GM19324 (cell line): ENCODE measurements around the gene PIGT.
"Not testable (repeated sequence)": the region's sequence is repeated elsewhere in the genome, so short reads cannot be mapped to it uniquely, and the experiment has no call there.

ENCODE experiments used
- ATAC-seq: cut with Tn5 transposase; IDR thresholded peaks from one replicate; pipeline ENCODE4 v1.9.1; 2021; ENCODE audit warnings: mild to moderate bottlenecking, moderate library complexity; ENCODE audit not compliant: unreplicated experiment, low FRiP score

Gene PIGT

GRCh38 chr20:45459606-45460005 lies 43.7 kb downstream of the PIGT start:
- no peak for ATAC-seq

GRCh38 chr20:45461225-45461624 lies 45.3 kb downstream of the PIGT start:
- no peak for ATAC-seq

- ATAC-seq = no peak
Measured at GRCh38 chr20:45462711-45463509, 47.0 kb downstream of the PIGT start.

GRCh38 chr20:45463709-45464108 lies 47.8 kb downstream of the PIGT start:
- no peak for ATAC-seq

- ATAC-seq = no peak
Measured at GRCh38 chr20:45465491-45466266, 49.7 kb downstream of the PIGT start.

- ATAC-seq = no peak
Measured at GRCh38 chr20:45467172-45467571, 51.2 kb downstream of the PIGT start.

- ATAC-seq = no peak
Measured at GRCh38 chr20:45467861-45468260, 51.9 kb downstream of the PIGT start.

- ATAC-seq = peak; percentile 20
Measured at GRCh38 chr20:45469336-45470261, 53.7 kb downstream of the PIGT start, which contains the start of gene WFDC2. Gene WFDC2 (plus strand): TSS chr20:45469753. CDS start chr20:45469782, 29 bp downstream.

GRCh38 chr20:45470262-45470931 lies 54.5 kb downstream of the PIGT start:
- ATAC-seq = peak; percentile 63

- no peak for ATAC-seq
Measured at GRCh38 chr20:45470937-45471336, 55.0 kb downstream of the PIGT start.

- ATAC-seq = not testable (repeated sequence)
Measured at GRCh38 chr20:45472286-45472685, 56.3 kb downstream of the PIGT start.
